ENCODE data around the gene BAK1. TPM values are rescaled to one million over a fixed set of nuclear protein-coding genes. Genes with fewer than 3 reads are reported as not detected.

BAK1 gene
- total RNA-seq, 1 experiment from 2014 or later = 40.0 TPM

DNA sequence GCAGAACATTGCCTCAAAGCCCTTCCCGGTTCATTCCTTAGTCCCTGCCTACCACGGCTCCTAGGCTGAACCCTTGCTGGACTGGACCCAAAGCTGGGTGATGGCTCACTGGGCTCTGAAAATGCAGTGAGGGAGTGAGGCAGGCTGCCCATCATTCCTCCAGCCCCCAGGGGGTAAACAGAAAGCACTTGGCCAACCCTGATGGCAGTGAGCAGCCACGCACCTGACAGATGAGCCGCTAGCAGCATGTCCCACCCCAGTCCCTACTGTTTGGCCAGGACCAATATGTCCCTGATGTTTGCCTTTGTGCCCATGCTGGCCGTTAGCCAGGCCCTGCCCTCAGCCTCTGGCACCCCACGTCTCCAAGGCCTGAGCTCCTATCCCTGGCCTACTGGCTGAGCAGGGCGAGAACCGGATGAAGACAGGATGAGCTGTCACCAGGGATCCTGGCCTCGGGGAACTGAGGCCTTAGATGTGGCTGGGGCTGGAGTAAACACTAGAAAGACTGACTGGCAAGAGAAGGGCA is 19.4 kb upstream of the BAK1 start:
- Mint-ChIP-seq H3K9me3 (no peaks in the 10 kb centered on the region; a peak in 2 of 5 replicates), H3K4me3 (no peak overlapping the region), H3K4me1 (peaks cover 15 to 16% of the 10 kb centered on the region in 2 experiments), H3K36me3 (ENCODE audit: insufficient read depth in 1 of 3, low read depth in 3 of 3) (no peaks in the 10 kb centered on the region; a peak in 1 of 7 replicates), H3K27me3 (ENCODE audit: low read depth) (peaks cover 10% of the 10 kb centered on the region), H3K27ac (peak overlapping the region in 2 of 3 experiments; percentile 7 to 53; a peak in 2 of 7 replicates)
- no peak overlapping the region for H3K27ac ChIP-seq (ENCODE audit: insufficient read length, low read depth, low read length)
- no peak overlapping the region for H2BK20ac ChIP-seq (ENCODE audit: low read depth, low read length, poor library complexity, severe bottlenecking)
- no peak overlapping the region for H4K91ac ChIP-seq (ENCODE audit: insufficient read length, low read depth, low read length)
- H3K23ac ChIP-seq (ENCODE audit: insufficient read length, low read depth, low read length) = no peak overlapping the region
- WGBS (ENCODE audit: extremely low coverage, insufficient read length, low lambda C conversion rate) = no CpG with 5 or more reads among the region's 9 CpGs
- no peak overlapping the region for H4K5ac ChIP-seq (ENCODE audit: insufficient read length, low read depth, low read length)
- no peaks in the 10 kb centered on the region for H3K9me3 ChIP-seq (ENCODE audit: control insufficient read depth, low read depth, low read length)
- H3K4ac ChIP-seq (ENCODE audit: low read depth, low read length) = no peak overlapping the region
- no peaks in the 10 kb centered on the region for H3K4me1 ChIP-seq (ENCODE audit: insufficient read depth, low read length)
- no peak overlapping the region for H2AK5ac ChIP-seq (ENCODE audit: insufficient read length, low read length)
- H2BK5ac ChIP-seq (ENCODE audit: insufficient read length, low read length) = no peak overlapping the region
- no peaks in the 10 kb centered on the region; the same call in 1 of the 2 replicates for H3K27me3 ChIP-seq (ENCODE audit: insufficient read depth, low read length)
- no peak overlapping the region for H2BK12ac ChIP-seq (ENCODE audit: insufficient read length, low read depth, low read length)
- peak; percentile 22 for DNase-seq
- H2BK120ac ChIP-seq (ENCODE audit: low read depth, low read length, poor library complexity, severe bottlenecking) = no peak overlapping the region
- no peak overlapping the region for H3K18ac ChIP-seq (ENCODE audit: insufficient read length, low read depth, low read length)
- no peak overlapping the region for H3T11ph ChIP-seq (ENCODE audit: low read length)
- TF ChIP-seq, protein P1, sequence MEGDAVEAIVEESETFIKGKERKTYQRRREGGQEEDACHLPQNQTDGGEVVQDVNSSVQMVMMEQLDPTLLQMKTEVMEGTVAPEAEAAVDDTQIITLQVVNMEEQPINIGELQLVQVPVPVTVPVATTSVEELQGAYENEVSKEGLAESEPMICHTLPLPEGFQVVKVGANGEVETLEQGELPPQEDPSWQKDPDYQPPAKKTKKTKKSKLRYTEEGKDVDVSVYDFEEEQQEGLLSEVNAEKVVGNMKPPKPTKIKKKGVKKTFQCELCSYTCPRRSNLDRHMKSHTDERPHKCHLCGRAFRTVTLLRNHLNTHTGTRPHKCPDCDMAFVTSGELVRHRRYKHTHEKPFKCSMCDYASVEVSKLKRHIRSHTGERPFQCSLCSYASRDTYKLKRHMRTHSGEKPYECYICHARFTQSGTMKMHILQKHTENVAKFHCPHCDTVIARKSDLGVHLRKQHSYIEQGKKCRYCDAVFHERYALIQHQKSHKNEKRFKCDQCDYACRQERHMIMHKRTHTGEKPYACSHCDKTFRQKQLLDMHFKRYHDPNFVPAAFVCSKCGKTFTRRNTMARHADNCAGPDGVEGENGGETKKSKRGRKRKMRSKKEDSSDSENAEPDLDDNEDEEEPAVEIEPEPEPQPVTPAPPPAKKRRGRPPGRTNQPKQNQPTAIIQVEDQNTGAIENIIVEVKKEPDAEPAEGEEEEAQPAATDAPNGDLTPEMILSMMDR (conservative IDR thresholded peaks at IDR 0.05) = no peak
- H4K20me1 ChIP-seq (ENCODE audit: control insufficient read depth, insufficient read depth, insufficient read length) = no peaks in the 10 kb centered on the region
- H3K4me2 ChIP-seq (ENCODE audit: insufficient read depth, insufficient read length, low read length) = no peak overlapping the region
- H2BK15ac ChIP-seq (ENCODE audit: low read depth, low read length) = no peak overlapping the region
- H3K79me2 ChIP-seq (ENCODE audit: insufficient read depth, low read length) = no peaks in the 10 kb centered on the region
- no peak overlapping the region for H3K9ac ChIP-seq (ENCODE audit: extremely low read depth, insufficient read length, low read length)
- no peaks in the 10 kb centered on the region for H3K79me1 ChIP-seq (ENCODE audit: insufficient read depth, low read depth, low read length, poor library complexity, severe bottlenecking)
- no peak overlapping the region for H4K8ac ChIP-seq (replicated peaks; ENCODE audit: insufficient read length, low read depth, low read length)
- no peak overlapping the region for H2AFZ ChIP-seq (ENCODE audit: low read length)
- no peak overlapping the region for H3K56ac ChIP-seq (ENCODE audit: insufficient read length, low read depth, low read length)
- no peaks in the 10 kb centered on the region for H3K23me2 ChIP-seq (ENCODE audit: insufficient read length, low read depth, low read length, poor library complexity, severe bottlenecking)
- no peak overlapping the region for H3K14ac ChIP-seq (ENCODE audit: insufficient read depth, low read length)
